T-cell (primary cell): ENCODE data around the gene DOHH. TPM values are rescaled to one million over a fixed set of nuclear protein-coding genes. Genes with fewer than 3 reads are reported as not detected.

Source experiments
- ATAC-seq, 4 experiments: fragments of 200-7000 bp in 3 of 4; fragments of 150-1000 bp in 1 of 4; cut with Tn5 transposase; replicated peaks in 1 of 4; 1 replicate in 3 of 4; 2 replicates in 1 of 4; pipeline ENCODE4 v1.10.0; 2021; ENCODE audit warnings: moderate library complexity in 3 of 4, mild to moderate bottlenecking in 2 of 4, moderate number of reproducible peaks in 1 of 4
- CTCF ChIA-PET, 2 donors: fragments of 300-600 bp; sonication (Branson Sonifier 250); formaldehyde crosslinking; loops; one replicate each; lab custom pipeline; 2022; ENCODE audit warnings: antibody characterized with exemption in 2 of 2; lab: Charles Lee
- POLR2A ChIA-PET, 2 donors: fragments of 300-600 bp; sonication (Branson Sonifier 250); formaldehyde crosslinking; loops; one replicate each; lab custom pipeline; 2022; ENCODE audit warnings: antibody characterized with exemption in 2 of 2; lab: Charles Lee
- DNase-seq, 35 experiments: peaks; one replicate each; pipeline versions ENCODE4 v3.0.0 to v3.0.0-alpha.2; 2013 to 2023
- H3K27ac ChIP-seq: one replicate; pipeline ENCODE4 v1.5.1; 2013; ENCODE audit warnings: low read length
- H3K27me3 ChIP-seq, 2 experiments: replicated peaks in 1 of 2; 1 replicate in 1 of 2; 2 replicates in 1 of 2; pipeline versions ENCODE4 v1.6.1 to v1.7.0; 2013; ENCODE audit warnings: low read length in 1 of 2, mixed read lengths in 1 of 2; ENCODE audit not compliant: control insufficient read depth in 2 of 2, insufficient read depth in 2 of 2; ENCODE audit errors: extremely low read depth in 1 of 2
- H3K36me3 ChIP-seq, 2 donors: 1 replicate in 1 of 2; 2 replicates in 1 of 2; pipeline versions ENCODE4 v1.6.1 to v1.7.0; 2013; ENCODE audit warnings: low read length in 1 of 2; ENCODE audit not compliant: control insufficient read depth in 2 of 2, insufficient read depth in 1 of 2; ENCODE audit errors: extremely low read depth in 1 of 2
- H3K4me1 ChIP-seq, 2 experiments: 1 replicate in 1 of 2; 2 replicates in 1 of 2; pipeline versions ENCODE4 v1.6.1 to v1.7.0; 2013; ENCODE audit warnings: low read length in 2 of 2, mixed read lengths in 1 of 2; ENCODE audit not compliant: insufficient read depth in 2 of 2, control insufficient read depth in 1 of 2; ENCODE audit errors: extremely low read depth in 1 of 2
- H3K4me3 ChIP-seq, 2 donors: 1 replicate in 1 of 2; 2 replicates in 1 of 2; pipeline versions ENCODE4 v1.5.1 to v1.7.0; 2013; ENCODE audit warnings: mild to moderate bottlenecking in 2 of 2, low read length in 1 of 2, moderate library complexity in 1 of 2; ENCODE audit not compliant: control insufficient read depth in 1 of 2; ENCODE audit errors: extremely low read depth in 1 of 2
- H3K9me3 ChIP-seq: 2 replicates; pipeline ENCODE4 v1.7.0; 2013
- H3K27ac Mint-ChIP-seq, 2 donors: one replicate each; pipeline ENCODE4 v1.8.0; 2020 to 2021; ENCODE audit warnings: mild to moderate bottlenecking in 2 of 2, mixed read lengths in 2 of 2
- H3K27me3 Mint-ChIP-seq, 2 donors: one replicate each; pipeline ENCODE4 v1.8.0; 2021 to 2022; ENCODE audit warnings: mixed read lengths in 2 of 2
- H3K36me3 Mint-ChIP-seq: one replicate; pipeline ENCODE4 v1.8.0; 2021; ENCODE audit warnings: mixed read lengths
- H3K4me1 Mint-ChIP-seq, 3 donors: one replicate each; pipeline ENCODE4 v1.8.0; 2020 to 2022; ENCODE audit warnings: mixed read lengths in 3 of 3, mild to moderate bottlenecking in 1 of 3
- H3K4me3 Mint-ChIP-seq, 3 donors: one replicate each; pipeline ENCODE4 v1.8.0; 2020 to 2022; ENCODE audit warnings: mild to moderate bottlenecking in 3 of 3, mixed read lengths in 3 of 3, moderate library complexity in 3 of 3
- H3K9me3 Mint-ChIP-seq, 3 donors: one replicate each; pipeline ENCODE4 v1.8.0; 2020 to 2022; ENCODE audit warnings: mixed read lengths in 3 of 3
- WGBS: methylation state at CpG from one replicate; pipeline ENCODE4 v1.1.5; 2013; ENCODE audit warnings: missing lambda C conversion rate; ENCODE audit not compliant: insufficient coverage; 5-methylcytosine and 5-hydroxymethylcytosine counted together
- total RNA-seq, 35 experiments: library from RNA in 6 of 35; stranded (reverse) in 6 of 35; fragments of 120-200 nt in 1 of 35; gene quantifications; one replicate each; pipeline versions ENCODE4 v1.2.1 to v1.2.4 and lab custom pipeline; 2013 to 2026

The DOHH gene
- total RNA-seq, 5 donors from 2014 or later (not counting 1 experiment from before 2014, with no cell fraction given), result 5.0 to 12.3 (median 11.1) TPM

- peaks cover 0 to 55% of the 10 kb centered on the region in 2 experiments for H3K4me1 ChIP-seq
- no peaks in the 10 kb centered on the region for H3K27me3 Mint-ChIP-seq
- H3K4me3 Mint-ChIP-seq, result peak overlapping the region in 2 of 3 donors; percentile 9 to 23
- peaks cover 5% of the 10 kb centered on the region for H3K36me3 Mint-ChIP-seq
- ChIA-PET CTCF (no interaction called here), POLR2A (no interaction called here)
- no peaks in the 10 kb centered on the region for H3K9me3 Mint-ChIP-seq
- WGBS, result 53% methylated on average over 11 of the region's 15 CpGs
- no peaks in the 10 kb centered on the region for H3K27me3 ChIP-seq
- ATAC-seq (peak; percentile 48 to 78 (median 64)), DNase-seq (peak in 34 of 35 experiments; percentile 34 to 78 (median 62))
- no peak overlapping the region for H3K4me3 ChIP-seq
- H3K9me3 ChIP-seq, result no peaks in the 10 kb centered on the region
- no peak overlapping the region for H3K27ac ChIP-seq
- H3K36me3 ChIP-seq, result peaks cover 5 to 23% of the 10 kb centered on the region in 2 donors
- H3K4me1 Mint-ChIP-seq, result peaks cover 20 to 56% (median 56%) of the 10 kb centered on the region in 3 donors
- H3K27ac Mint-ChIP-seq, result peak overlapping the region; percentile 61 to 70
Measured at GRCh38 chr19:3516675-3517207, 16.3 kb upstream of the DOHH start.

GRCh38 chr19:3515891-3516422 is 15.5 kb upstream of the DOHH start:
- Mint-ChIP-seq H3K4me1 (peaks cover 18 to 56% (median 55%) of the 10 kb centered on the region in 3 donors), H3K9me3 (no peaks in the 10 kb centered on the region), H3K4me3 (peak overlapping the region in 1 of 3 donors; percentile 23), H3K27ac (peak overlapping the region in 1 of 2 donors; percentile 38), H3K27me3 (no peaks in the 10 kb centered on the region), H3K36me3 (peaks cover 2% of the 10 kb centered on the region)
- H3K9me3 ChIP-seq, result no peaks in the 10 kb centered on the region
- no peak overlapping the region for H3K4me3 ChIP-seq
- no peak for DNase-seq
- H3K27me3 ChIP-seq, result no peaks in the 10 kb centered on the region
- peaks cover 0 to 61% of the 10 kb centered on the region in 2 experiments for H3K4me1 ChIP-seq
- POLR2A ChIA-PET, result interaction anchor here in 1 of 2 donors (0.6 kb wide), 1 partner anchor 10 kb away, joined by 6 read pairs; the partner anchor contains the start of gene FZR1
- H3K36me3 ChIP-seq, result peaks cover 6 to 26% of the 10 kb centered on the region in 2 donors
- WGBS, result 55% methylated on average over 7 of the region's 15 CpGs
- CTCF ChIA-PET, result no interaction called here
- no peak overlapping the region for H3K27ac ChIP-seq
- no peak for ATAC-seq

GRCh38 chr19:3514930-3515329 is 14.5 kb upstream of the DOHH start:
- CTCF ChIA-PET, result interaction anchor here in 1 of 2 donors (0.6 kb wide), 1 partner anchor 473 kb away, joined by 3 read pairs; no protein-coding TSS in a partner anchor
- no peak overlapping the region for H3K4me3 Mint-ChIP-seq
- Histone ChIP-seq H3K27me3 (no peaks in the 10 kb centered on the region), H3K4me1 (peaks cover 0 to 71% of the 10 kb centered on the region in 2 experiments), H3K9me3 (no peaks in the 10 kb centered on the region), H3K4me3 (no peak overlapping the region), H3K36me3 (peaks cover 5 to 32% of the 10 kb centered on the region in 2 donors), H3K27ac (no peak overlapping the region)
- H3K27me3 Mint-ChIP-seq, result no peaks in the 10 kb centered on the region
- H3K4me1 Mint-ChIP-seq, result peaks cover 18 to 64% (median 57%) of the 10 kb centered on the region in 3 donors
- H3K27ac Mint-ChIP-seq, result peak overlapping the region in 1 of 2 donors; percentile 11
- H3K9me3 Mint-ChIP-seq, result no peaks in the 10 kb centered on the region
- DNase-seq, result no peak
- 93% methylated on average over 11 of the region's 12 CpGs for WGBS
- no peak for ATAC-seq
- no peaks in the 10 kb centered on the region for H3K36me3 Mint-ChIP-seq
- POLR2A ChIA-PET, result no interaction called here

- ATAC-seq (no peak), DNase-seq (no peak)
- no peaks in the 10 kb centered on the region for H3K27me3 Mint-ChIP-seq
- CTCF ChIA-PET, result no interaction called here
- H3K27me3 ChIP-seq, result no peaks in the 10 kb centered on the region
- 96% methylated on average over 18 of the region's 23 CpGs for whole genome bisulfite sequencing
- no peak overlapping the region for H3K27ac ChIP-seq
- H3K9me3 ChIP-seq, result no peaks in the 10 kb centered on the region
- H3K4me3 Mint-ChIP-seq, result no peak overlapping the region
- peaks cover 12 to 30% of the 10 kb centered on the region in 2 donors for H3K36me3 ChIP-seq
- peaks cover 8% of the 10 kb centered on the region for H3K36me3 Mint-ChIP-seq
- H3K27ac Mint-ChIP-seq, result peak overlapping the region in 1 of 2 donors; percentile 34
- no peak overlapping the region for H3K4me3 ChIP-seq
- H3K4me1 Mint-ChIP-seq, result peaks cover 33 to 76% (median 66%) of the 10 kb centered on the region in 3 donors
- peaks cover 0 to 76% of the 10 kb centered on the region in 2 experiments for H3K4me1 ChIP-seq
- POLR2A ChIA-PET, result no interaction called here
- no peaks in the 10 kb centered on the region for H3K9me3 Mint-ChIP-seq
Measured at GRCh38 chr19:3513229-3514140, 13.0 kb upstream of the DOHH start.

DNA sequence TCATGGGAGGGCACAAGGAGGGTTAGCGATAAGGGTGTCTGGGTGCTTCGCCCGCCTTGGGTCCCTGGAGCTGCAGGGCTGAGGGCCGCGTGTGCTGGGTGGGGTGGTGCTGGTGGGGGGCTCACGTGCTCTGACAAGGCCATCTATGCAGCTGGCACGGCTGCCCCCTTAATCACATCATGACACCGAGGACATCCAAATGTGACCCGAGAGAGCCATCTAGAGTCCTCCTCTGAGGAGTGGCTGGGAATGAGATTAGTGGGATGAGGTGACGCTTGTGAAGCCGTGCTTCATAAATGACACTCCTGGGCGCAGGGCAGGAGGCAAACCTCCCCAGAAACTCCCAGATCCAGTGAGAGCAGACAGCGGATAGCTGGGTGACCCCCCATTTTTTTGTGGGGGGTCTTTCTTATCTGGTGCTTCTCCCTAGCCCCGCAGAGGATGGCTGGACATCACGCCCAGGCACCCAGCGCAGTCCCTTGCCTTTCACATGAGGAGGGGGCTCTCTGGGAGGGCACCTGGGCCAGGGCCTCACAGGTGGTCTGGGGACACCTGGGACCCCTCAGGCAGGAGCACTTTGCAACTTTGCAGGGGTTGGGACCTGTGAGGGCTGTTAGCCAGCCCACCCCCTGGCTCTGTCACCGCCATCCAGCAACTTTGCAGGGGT is 12.2 kb upstream of the DOHH start:
- Histone ChIP-seq H3K27ac (no peak overlapping the region), H3K4me1 (peaks cover 0 to 84% of the 10 kb centered on the region in 2 experiments), H3K4me3 (no peak overlapping the region), H3K9me3 (no peaks in the 10 kb centered on the region), H3K36me3 (peaks cover 12 to 28% of the 10 kb centered on the region in 2 donors), H3K27me3 (no peaks in the 10 kb centered on the region)
- Mint-ChIP-seq H3K36me3 (peaks cover 8% of the 10 kb centered on the region), H3K4me1 (peaks cover 37 to 80% (median 67%) of the 10 kb centered on the region in 3 donors), H3K4me3 (no peak overlapping the region), H3K9me3 (no peaks in the 10 kb centered on the region), H3K27me3 (no peaks in the 10 kb centered on the region), H3K27ac (no peak overlapping the region)
- DNase-seq (no peak), ATAC-seq (no peak)
- POLR2A ChIA-PET, result no interaction called here
- CTCF ChIA-PET, result no interaction called here
- 98% methylated on average over 6 of the region's 17 CpGs for WGBS
